ENCODE measurements around the gene CPVL.

CPVL gene

GRCh38 chr7:28984631-28985030 is 161.7 kb downstream of the CPVL start:
- Histone ChIP-seq H3K36me3 (ENCODE audit: insufficient read depth, low read length) (no peaks in the 10 kb centered on the region), H3K27me3 (ENCODE audit: insufficient read depth, low read length) (no peaks in the 10 kb centered on the region), H3K4me3 (ENCODE audit: low read length) (no peak overlapping the region; the same call in 1 of the 2 replicates), H3K9me3 (ENCODE audit: insufficient read depth, low read depth, low read length) (no peaks in the 10 kb centered on the region), H3K27ac (ENCODE audit: low read depth, low read length) (peak overlapping the region; percentile 72), H3K9ac (ENCODE audit: low read depth, low read length) (peak overlapping the region; percentile 11; the same call in 1 of the 2 replicates), H3K4me1 (ENCODE audit: insufficient read depth, low read length) (peaks cover 38% of the 10 kb centered on the region)
- 43% methylated on average over 4 of the region's 4 CpGs for WGBS

GRCh38 chr7:28984217-28984616 is 162.1 kb downstream of the CPVL start:
- Histone ChIP-seq H3K27me3 (ENCODE audit: insufficient read depth, low read length) (no peaks in the 10 kb centered on the region), H3K9me3 (ENCODE audit: insufficient read depth, low read depth, low read length) (no peaks in the 10 kb centered on the region), H3K4me3 (ENCODE audit: low read length) (no peak overlapping the region), H3K27ac (ENCODE audit: low read depth, low read length) (peak overlapping the region; percentile 72), H3K4me1 (ENCODE audit: insufficient read depth, low read length) (peaks cover 41% of the 10 kb centered on the region), H3K36me3 (ENCODE audit: insufficient read depth, low read length) (no peaks in the 10 kb centered on the region), H3K9ac (ENCODE audit: low read depth, low read length) (peak overlapping the region; percentile 11; the same call in 1 of the 2 replicates)

GRCh38 chr7:28983396-28984190 is 162.7 kb downstream of the CPVL start:
- 89% methylated on average over 1 of the region's 4 CpGs for WGBS
- H3K4me1 ChIP-seq (ENCODE audit: insufficient read depth, low read length) = peaks cover 41% of the 10 kb centered on the region
- H3K4me3 ChIP-seq (ENCODE audit: low read length) = no peak overlapping the region
- no peaks in the 10 kb centered on the region for H3K36me3 ChIP-seq (ENCODE audit: insufficient read depth, low read length)
- H3K9ac ChIP-seq (ENCODE audit: low read depth, low read length) = no peak overlapping the region
- H3K27ac ChIP-seq (ENCODE audit: low read depth, low read length) = no peak overlapping the region; the same call in 1 of the 2 replicates
- H3K27me3 ChIP-seq (ENCODE audit: insufficient read depth, low read length) = no peaks in the 10 kb centered on the region
- no peaks in the 10 kb centered on the region for H3K9me3 ChIP-seq (ENCODE audit: insufficient read depth, low read depth, low read length)

DNA sequence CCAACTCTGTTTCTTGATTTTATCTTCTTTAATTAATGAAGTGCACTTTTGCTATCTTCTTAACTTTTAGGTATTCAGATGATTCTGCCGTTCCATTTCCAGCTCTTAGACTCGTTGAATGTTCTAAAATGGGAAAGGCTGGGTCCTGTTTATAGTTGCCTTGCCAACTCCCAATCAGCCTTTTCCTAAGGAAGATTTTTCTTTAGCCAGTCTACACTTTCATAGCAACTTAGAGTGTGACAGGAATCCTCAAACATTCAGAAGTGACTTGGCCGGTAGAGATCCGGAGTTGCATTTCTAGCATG is 165.2 kb downstream of the CPVL start:
- Histone ChIP-seq H3K9ac (ENCODE audit: low read depth, low read length) (no peak overlapping the region), H3K27me3 (ENCODE audit: insufficient read depth, low read length) (no peaks in the 10 kb centered on the region), H3K9me3 (ENCODE audit: insufficient read depth, low read depth, low read length) (no peaks in the 10 kb centered on the region), H3K4me3 (ENCODE audit: low read length) (no peak overlapping the region), H3K27ac (ENCODE audit: low read depth, low read length) (no peak overlapping the region), H3K36me3 (ENCODE audit: insufficient read depth, low read length) (no peaks in the 10 kb centered on the region), H3K4me1 (ENCODE audit: insufficient read depth, low read length) (peaks cover 38% of the 10 kb centered on the region)
- WGBS = 97% methylated on average over 4 of the region's 4 CpGs

GRCh38 chr7:28980451-28981160 is 165.7 kb downstream of the CPVL start:
- whole genome bisulfite sequencing = 86% methylated on average over 8 of the region's 8 CpGs
- Histone ChIP-seq H3K4me3 (ENCODE audit: low read length) (no peak overlapping the region), H3K9ac (ENCODE audit: low read depth, low read length) (no peak overlapping the region), H3K27me3 (ENCODE audit: insufficient read depth, low read length) (no peaks in the 10 kb centered on the region), H3K27ac (ENCODE audit: low read depth, low read length) (no peak overlapping the region), H3K36me3 (ENCODE audit: insufficient read depth, low read length) (no peaks in the 10 kb centered on the region), H3K4me1 (ENCODE audit: insufficient read depth, low read length) (peaks cover 38% of the 10 kb centered on the region), H3K9me3 (ENCODE audit: insufficient read depth, low read depth, low read length) (no peaks in the 10 kb centered on the region)

DNA sequence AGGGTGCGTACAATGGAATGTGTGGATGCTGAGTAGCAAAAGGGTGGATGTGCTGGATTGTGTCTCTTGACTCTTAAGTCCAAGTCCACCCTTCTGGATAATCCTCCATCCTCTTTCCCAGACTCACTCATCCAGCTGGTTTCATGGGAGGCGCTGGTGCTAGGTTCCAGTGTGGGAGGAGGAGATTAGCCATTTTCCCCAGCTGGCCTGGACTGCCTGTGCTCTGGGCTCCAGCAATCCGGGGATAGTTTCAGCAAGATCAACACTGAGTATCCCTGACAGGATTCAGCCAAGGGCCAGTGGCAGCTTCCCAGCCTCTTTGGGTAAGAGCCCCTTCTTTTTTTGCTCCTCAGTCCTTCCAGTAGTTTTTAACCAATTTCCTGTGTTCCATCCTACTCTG is 166.6 kb downstream of the CPVL start:
- Histone ChIP-seq H3K9me3 (ENCODE audit: insufficient read depth, low read depth, low read length) (no peaks in the 10 kb centered on the region), H3K36me3 (ENCODE audit: insufficient read depth, low read length) (no peaks in the 10 kb centered on the region), H3K9ac (ENCODE audit: low read depth, low read length) (no peak overlapping the region), H3K4me3 (ENCODE audit: low read length) (no peak overlapping the region), H3K27ac (ENCODE audit: low read depth, low read length) (no peak overlapping the region), H3K27me3 (ENCODE audit: insufficient read depth, low read length) (no peaks in the 10 kb centered on the region), H3K4me1 (ENCODE audit: insufficient read depth, low read length) (peaks cover 31% of the 10 kb centered on the region)
- WGBS = 88% methylated on average over 3 of the region's 3 CpGs

DNA sequence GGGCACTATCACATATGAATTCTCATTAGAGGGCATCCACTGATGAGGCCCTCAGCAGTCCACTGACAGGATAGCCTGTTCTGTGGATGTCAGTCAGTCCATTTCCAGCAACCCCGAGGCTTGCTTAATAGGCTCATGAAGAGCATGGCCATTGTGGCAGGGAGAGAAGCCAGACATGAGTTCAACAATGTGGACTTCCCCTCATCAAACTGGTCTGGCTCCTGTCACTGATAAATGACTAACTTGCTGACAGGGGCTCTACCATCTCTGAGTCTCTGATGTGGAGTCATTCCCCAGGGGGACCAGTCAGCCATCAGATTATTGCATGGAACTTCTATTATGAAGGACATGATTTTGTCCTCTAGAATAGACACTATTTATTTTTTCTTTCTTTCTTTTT is 168.5 kb downstream of the CPVL start:
- Histone ChIP-seq H3K4me1 (ENCODE audit: insufficient read depth, low read length) (peaks cover 21% of the 10 kb centered on the region), H3K36me3 (ENCODE audit: insufficient read depth, low read length) (no peaks in the 10 kb centered on the region), H3K9me3 (ENCODE audit: insufficient read depth, low read depth, low read length) (no peaks in the 10 kb centered on the region), H3K27ac (ENCODE audit: low read depth, low read length) (no peak overlapping the region), H3K9ac (ENCODE audit: low read depth, low read length) (no peak overlapping the region), H3K4me3 (ENCODE audit: low read length) (no peak overlapping the region), H3K27me3 (ENCODE audit: insufficient read depth, low read length) (no peaks in the 10 kb centered on the region)
- WGBS = 90% methylated on average over 1 of the region's 1 CpG

DNA sequence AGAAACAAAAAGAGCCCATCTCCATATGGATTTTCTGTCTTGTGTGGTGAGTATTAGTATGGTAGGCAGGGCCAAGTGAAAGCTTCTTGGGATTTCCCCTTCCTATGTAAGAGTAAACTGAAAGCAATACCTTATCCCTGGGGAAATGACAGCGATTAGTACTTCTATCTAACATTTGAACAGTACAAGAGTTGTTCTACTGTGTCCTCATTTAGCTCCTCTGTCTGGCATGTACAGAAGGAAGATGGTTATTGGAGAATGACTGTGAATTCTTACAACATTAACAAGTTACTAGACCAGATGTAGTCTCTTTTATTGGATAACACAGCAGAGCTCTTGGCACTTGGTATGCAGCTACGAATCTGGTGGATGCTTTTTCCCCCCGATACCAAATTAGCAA is 170.3 kb downstream of the CPVL start:
- 90% methylated on average over 2 of the region's 3 CpGs for WGBS
- Histone ChIP-seq H3K27me3 (ENCODE audit: insufficient read depth, low read length) (no peaks in the 10 kb centered on the region), H3K9ac (ENCODE audit: low read depth, low read length) (no peak overlapping the region), H3K27ac (ENCODE audit: low read depth, low read length) (no peak overlapping the region), H3K36me3 (ENCODE audit: insufficient read depth, low read length) (no peaks in the 10 kb centered on the region), H3K9me3 (ENCODE audit: insufficient read depth, low read depth, low read length) (0 out of 2 replicates have a peak, but pooled peaks cover 7% of the 10 kb centered on the region), H3K4me3 (ENCODE audit: low read length) (no peak overlapping the region), H3K4me1 (ENCODE audit: insufficient read depth, low read length) (peaks cover 16% of the 10 kb centered on the region)

- Histone ChIP-seq H3K4me1 (ENCODE audit: insufficient read depth, low read length) (no peaks in the 10 kb centered on the region), H3K27me3 (ENCODE audit: insufficient read depth, low read length) (no peaks in the 10 kb centered on the region), H3K36me3 (ENCODE audit: insufficient read depth, low read length) (no peaks in the 10 kb centered on the region), H3K27ac (ENCODE audit: low read depth, low read length) (no peak overlapping the region), H3K9me3 (ENCODE audit: insufficient read depth, low read depth, low read length) (0 out of 2 replicates have a peak, but pooled peaks cover 7% of the 10 kb centered on the region), H3K9ac (ENCODE audit: low read depth, low read length) (no peak overlapping the region), H3K4me3 (ENCODE audit: low read length) (no peak overlapping the region)
- WGBS = 93% methylated on average over 3 of the region's 3 CpGs
Observed at GRCh38 chr7:28973591-28973990, 172.7 kb downstream of the CPVL start.

- Histone ChIP-seq H3K4me1 (ENCODE audit: insufficient read depth, low read length) (peaks cover 16% of the 10 kb centered on the region), H3K9ac (ENCODE audit: low read depth, low read length) (no peak overlapping the region), H3K4me3 (ENCODE audit: low read length) (no peak overlapping the region), H3K36me3 (ENCODE audit: insufficient read depth, low read length) (no peaks in the 10 kb centered on the region), H3K27ac (ENCODE audit: low read depth, low read length) (no peak overlapping the region), H3K9me3 (ENCODE audit: insufficient read depth, low read depth, low read length) (no peaks in the 10 kb centered on the region), H3K27me3 (ENCODE audit: insufficient read depth, low read length) (peaks cover 17% of the 10 kb centered on the region)
- 87% methylated on average over 2 of the region's 2 CpGs for WGBS
Observed at GRCh38 chr7:28964056-28964455, 182.3 kb downstream of the CPVL start.

DNA sequence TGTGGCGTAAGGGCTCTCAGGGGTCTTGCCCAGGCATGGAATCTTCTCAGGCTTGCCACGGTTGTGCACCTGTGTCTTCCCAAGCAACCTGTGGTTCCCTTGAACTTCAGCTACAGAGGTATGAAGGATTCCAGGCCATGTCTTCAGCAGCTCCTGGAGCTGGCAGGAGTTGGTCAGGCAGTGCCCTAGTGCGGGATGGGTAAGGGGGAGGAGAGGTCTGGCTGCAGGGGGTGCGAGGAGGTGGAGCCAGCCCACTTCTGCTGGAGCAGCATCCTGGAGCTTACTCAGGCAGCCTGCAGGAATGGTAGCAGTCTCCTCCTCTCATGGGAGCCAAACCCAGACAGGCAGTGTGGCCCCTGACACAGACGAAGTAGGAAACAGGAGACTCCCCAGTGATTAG is 184.4 kb downstream of the CPVL start:
- peaks cover 20% of the 10 kb centered on the region for H3K4me1 ChIP-seq (ENCODE audit: insufficient read depth, low read length)
- no peak overlapping the region for H3K27ac ChIP-seq (ENCODE audit: low read depth, low read length)
- H3K4me3 ChIP-seq (ENCODE audit: low read length) = no peak overlapping the region
- no peaks in the 10 kb centered on the region for H3K9me3 ChIP-seq (ENCODE audit: insufficient read depth, low read depth, low read length)
- 42% methylated on average over 5 of the region's 5 CpGs for WGBS
- peaks cover 38% of the 10 kb centered on the region for H3K27me3 ChIP-seq (ENCODE audit: insufficient read depth, low read length)
- no peak overlapping the region for H3K9ac ChIP-seq (ENCODE audit: low read depth, low read length)
- no peaks in the 10 kb centered on the region for H3K36me3 ChIP-seq (ENCODE audit: insufficient read depth, low read length)

Data from HUES64 (cell line).